ENCODE measurements around the gene SLC25A13.
A peak's percentile ranks its signal among the peaks of the same experiment; 100 is the strongest.

SLC25A13 gene

GRCh38 chr7:96322373-96322695 lies 436 bp upstream of the SLC25A13 start:
- H3K9me3 ChIP-seq (ENCODE audit: low read length) = no peaks in the 10 kb centered on the region
- no peaks in the 10 kb centered on the region for H3K27me3 ChIP-seq (ENCODE audit: control insufficient read depth in 1 of 2, insufficient read depth in 2 of 2, low read length in 2 of 2)
- H3K36me3 ChIP-seq (ENCODE audit: insufficient read depth, low read length) = no peaks in the 10 kb centered on the region
- H3K27ac ChIP-seq (ENCODE audit: low read depth, low read length) = peak overlapping the region; percentile 90
- peaks cover 17% of the 10 kb centered on the region for H3K4me1 ChIP-seq (ENCODE audit: insufficient read depth, low read length)
- H3K9ac ChIP-seq (ENCODE audit: low read length) = no peak overlapping the region
- H3K4me3 ChIP-seq (ENCODE audit: low read depth in 1 of 2, low read length in 2 of 2) = peak overlapping the region; percentile 72 to 93

- H3K36me3 ChIP-seq (ENCODE audit: insufficient read depth, low read length) = no peaks in the 10 kb centered on the region
- peak overlapping the region; percentile 72 to 93 for H3K4me3 ChIP-seq (ENCODE audit: low read depth in 1 of 2, low read length in 2 of 2)
- peak overlapping the region; percentile 90 for H3K27ac ChIP-seq (ENCODE audit: low read depth, low read length)
- H3K27me3 ChIP-seq (ENCODE audit: control insufficient read depth in 1 of 2, insufficient read depth in 2 of 2, low read length in 2 of 2) = no peaks in the 10 kb centered on the region
- H3K9me3 ChIP-seq (ENCODE audit: low read length) = no peaks in the 10 kb centered on the region
- peaks cover 17% of the 10 kb centered on the region for H3K4me1 ChIP-seq (ENCODE audit: insufficient read depth, low read length)
- peak overlapping the region; percentile 55 for H3K9ac ChIP-seq (ENCODE audit: low read length)
Measured at GRCh38 chr7:96321031-96321657, 754 bp downstream of the SLC25A13 start.

GRCh38 chr7:96320442-96320841 lies 1.5 kb downstream of the SLC25A13 start:
- Histone ChIP-seq H3K27me3 (ENCODE audit: control insufficient read depth in 1 of 2, insufficient read depth in 2 of 2, low read length in 2 of 2) (no peaks in the 10 kb centered on the region), H3K4me1 (ENCODE audit: insufficient read depth, low read length) (peaks cover 20% of the 10 kb centered on the region), H3K36me3 (ENCODE audit: insufficient read depth, low read length) (no peaks in the 10 kb centered on the region), H3K27ac (ENCODE audit: low read depth, low read length) (peak overlapping the region; percentile 90), H3K4me3 (ENCODE audit: low read depth in 1 of 2, low read length in 2 of 2) (peak overlapping the region in 1 of 2 donors; percentile 72), H3K9me3 (ENCODE audit: low read length) (no peaks in the 10 kb centered on the region), H3K9ac (ENCODE audit: low read length) (no peak overlapping the region)

- H3K27ac ChIP-seq (ENCODE audit: low read depth, low read length) = no peak overlapping the region
- H3K9ac ChIP-seq (ENCODE audit: low read length) = no peak overlapping the region
- no peaks in the 10 kb centered on the region for H3K9me3 ChIP-seq (ENCODE audit: low read length)
- no peaks in the 10 kb centered on the region for H3K36me3 ChIP-seq (ENCODE audit: insufficient read depth, low read length)
- peaks cover 25% of the 10 kb centered on the region for H3K4me1 ChIP-seq (ENCODE audit: insufficient read depth, low read length)
- no peak overlapping the region for H3K4me3 ChIP-seq (ENCODE audit: low read depth in 1 of 2, low read length in 2 of 2)
- H3K27me3 ChIP-seq (ENCODE audit: control insufficient read depth in 1 of 2, insufficient read depth in 2 of 2, low read length in 2 of 2) = no peaks in the 10 kb centered on the region
Measured at GRCh38 chr7:96319439-96319838, 2.5 kb downstream of the SLC25A13 start.

GRCh38 chr7:96316949-96317348 lies 4.9 kb downstream of the SLC25A13 start:
- Histone ChIP-seq H3K4me3 (ENCODE audit: low read depth in 1 of 2, low read length in 2 of 2) (no peak overlapping the region), H3K36me3 (ENCODE audit: insufficient read depth, low read length) (no peaks in the 10 kb centered on the region), H3K4me1 (ENCODE audit: insufficient read depth, low read length) (peaks cover 30% of the 10 kb centered on the region), H3K9me3 (ENCODE audit: low read length) (no peaks in the 10 kb centered on the region), H3K27ac (ENCODE audit: low read depth, low read length) (no peak overlapping the region), H3K9ac (ENCODE audit: low read length) (no peak overlapping the region), H3K27me3 (ENCODE audit: control insufficient read depth in 1 of 2, insufficient read depth in 2 of 2, low read length in 2 of 2) (no peaks in the 10 kb centered on the region)

- H3K4me1 ChIP-seq (ENCODE audit: insufficient read depth, low read length) = peaks cover 39% of the 10 kb centered on the region
Measured at GRCh38 chr7:96315125-96315512, 6.8 kb downstream of the SLC25A13 start.

GRCh38 chr7:96314402-96315124 lies 7.3 kb downstream of the SLC25A13 start:
- peaks cover 39% of the 10 kb centered on the region for H3K4me1 ChIP-seq (ENCODE audit: insufficient read depth, low read length)
- no peak overlapping the region for H3K27ac ChIP-seq (ENCODE audit: low read depth, low read length)
- no peaks in the 10 kb centered on the region for H3K9me3 ChIP-seq (ENCODE audit: low read length)
- no peak overlapping the region for H3K4me3 ChIP-seq (ENCODE audit: low read depth in 1 of 2, low read length in 2 of 2)
- H3K9ac ChIP-seq (ENCODE audit: low read length) = no peak overlapping the region
- H3K36me3 ChIP-seq (ENCODE audit: insufficient read depth, low read length) = no peaks in the 10 kb centered on the region
- no peaks in the 10 kb centered on the region for H3K27me3 ChIP-seq (ENCODE audit: control insufficient read depth in 1 of 2, insufficient read depth in 2 of 2, low read length in 2 of 2)

More at GRCh38 chr7:96315125-96315512, 6.8 kb downstream of the SLC25A13 start:
- Histone ChIP-seq H3K27me3 (ENCODE audit: control insufficient read depth in 1 of 2, insufficient read depth in 2 of 2, low read length in 2 of 2) (no peaks in the 10 kb centered on the region), H3K36me3 (ENCODE audit: insufficient read depth, low read length) (no peaks in the 10 kb centered on the region), H3K9me3 (ENCODE audit: low read length) (no peaks in the 10 kb centered on the region), H3K4me3 (ENCODE audit: low read depth in 1 of 2, low read length in 2 of 2) (no peak overlapping the region), H3K27ac (ENCODE audit: low read depth, low read length) (no peak overlapping the region), H3K9ac (ENCODE audit: low read length) (no peak overlapping the region)

- H3K27ac ChIP-seq (ENCODE audit: low read depth, low read length) = no peak overlapping the region
- H3K4me1 ChIP-seq (ENCODE audit: insufficient read depth, low read length) = peaks cover 43% of the 10 kb centered on the region
- H3K9me3 ChIP-seq (ENCODE audit: low read length) = no peaks in the 10 kb centered on the region
- no peak overlapping the region for H3K9ac ChIP-seq (ENCODE audit: low read length)
- H3K36me3 ChIP-seq (ENCODE audit: insufficient read depth, low read length) = no peaks in the 10 kb centered on the region
- H3K27me3 ChIP-seq (ENCODE audit: control insufficient read depth in 1 of 2, insufficient read depth in 2 of 2, low read length in 2 of 2) = no peaks in the 10 kb centered on the region
- H3K4me3 ChIP-seq (ENCODE audit: low read depth in 1 of 2, low read length in 2 of 2) = no peak overlapping the region
Measured at GRCh38 chr7:96313940-96314339, 8.0 kb downstream of the SLC25A13 start.

- Histone ChIP-seq H3K9me3 (ENCODE audit: low read length) (no peaks in the 10 kb centered on the region), H3K27ac (ENCODE audit: low read depth, low read length) (no peak overlapping the region), H3K27me3 (ENCODE audit: control insufficient read depth in 1 of 2, insufficient read depth in 2 of 2, low read length in 2 of 2) (no peaks in the 10 kb centered on the region), H3K4me3 (ENCODE audit: low read depth in 1 of 2, low read length in 2 of 2) (no peak overlapping the region), H3K9ac (ENCODE audit: low read length) (no peak overlapping the region), H3K36me3 (ENCODE audit: insufficient read depth, low read length) (no peaks in the 10 kb centered on the region), H3K4me1 (ENCODE audit: insufficient read depth, low read length) (peaks cover 47% of the 10 kb centered on the region)
Measured at GRCh38 chr7:96312502-96312901, 9.4 kb downstream of the SLC25A13 start.

GRCh38 chr7:96311967-96312366 lies 9.9 kb downstream of the SLC25A13 start:
- H3K27ac ChIP-seq (ENCODE audit: low read depth, low read length) = no peak overlapping the region
- H3K4me3 ChIP-seq (ENCODE audit: low read depth in 1 of 2, low read length in 2 of 2) = no peak overlapping the region
- H3K27me3 ChIP-seq (ENCODE audit: control insufficient read depth in 1 of 2, insufficient read depth in 2 of 2, low read length in 2 of 2) = no peaks in the 10 kb centered on the region
- no peaks in the 10 kb centered on the region for H3K36me3 ChIP-seq (ENCODE audit: insufficient read depth, low read length)
- H3K9ac ChIP-seq (ENCODE audit: low read length) = no peak overlapping the region
- H3K4me1 ChIP-seq (ENCODE audit: insufficient read depth, low read length) = peaks cover 47% of the 10 kb centered on the region
- no peaks in the 10 kb centered on the region for H3K9me3 ChIP-seq (ENCODE audit: low read length)

- Histone ChIP-seq H3K4me1 (ENCODE audit: insufficient read depth, low read length) (peaks cover 41% of the 10 kb centered on the region), H3K9me3 (ENCODE audit: low read length) (no peaks in the 10 kb centered on the region), H3K9ac (ENCODE audit: low read length) (no peak overlapping the region), H3K27ac (ENCODE audit: low read depth, low read length) (no peak overlapping the region), H3K27me3 (ENCODE audit: control insufficient read depth in 1 of 2, insufficient read depth in 2 of 2, low read length in 2 of 2) (no peaks in the 10 kb centered on the region), H3K36me3 (ENCODE audit: insufficient read depth, low read length) (no peaks in the 10 kb centered on the region), H3K4me3 (ENCODE audit: low read depth in 1 of 2, low read length in 2 of 2) (no peak overlapping the region)
Measured at GRCh38 chr7:96310110-96310509, 11.8 kb downstream of the SLC25A13 start.

GRCh38 chr7:96308950-96309263 lies 13.0 kb downstream of the SLC25A13 start:
- H3K4me3 ChIP-seq (ENCODE audit: low read depth in 1 of 2, low read length in 2 of 2) = no peak overlapping the region
- peaks cover 39% of the 10 kb centered on the region for H3K4me1 ChIP-seq (ENCODE audit: insufficient read depth, low read length)
- H3K9me3 ChIP-seq (ENCODE audit: low read length) = no peaks in the 10 kb centered on the region
- no peak overlapping the region for H3K27ac ChIP-seq (ENCODE audit: low read depth, low read length)
- no peak overlapping the region for H3K9ac ChIP-seq (ENCODE audit: low read length)
- H3K27me3 ChIP-seq (ENCODE audit: control insufficient read depth in 1 of 2, insufficient read depth in 2 of 2, low read length in 2 of 2) = no peaks in the 10 kb centered on the region
- no peaks in the 10 kb centered on the region for H3K36me3 ChIP-seq (ENCODE audit: insufficient read depth, low read length)

All from muscle layer of colon (tissue), 2 donors.